Trophoblast cell (in vitro differentiated cells and primary cell): Measurements from ENCODE around the gene EFHC1.

ENCODE experiments used
- DNase-seq, 2 donors: peaks; one replicate each; pipeline ENCODE4 v3.0.0-alpha.2; 2016
- H2AFZ ChIP-seq: 2 replicates; pipeline ENCODE4 v1.6.1; 2013; ENCODE audit warnings: low read length, moderate library complexity, mild to moderate bottlenecking; ENCODE audit not compliant: insufficient read depth, poor library complexity
- H2AK5ac ChIP-seq: 2 replicates; pipeline ENCODE4 v1.6.1; 2013; ENCODE audit warnings: mild to moderate bottlenecking, low read length
- H2BK120ac ChIP-seq: 2 replicates; pipeline ENCODE4 v1.6.1; 2013; ENCODE audit warnings: low read length, mild to moderate bottlenecking, moderate library complexity; ENCODE audit not compliant: insufficient read depth, poor library complexity
- H2BK12ac ChIP-seq: 2 replicates; pipeline ENCODE4 v1.6.1; 2013; ENCODE audit warnings: mild to moderate bottlenecking, low read length, moderate library complexity
- H2BK5ac ChIP-seq: 2 replicates; pipeline ENCODE4 v1.6.1; 2013; ENCODE audit warnings: low read length, low read depth, moderate library complexity, mild to moderate bottlenecking; ENCODE audit not compliant: poor library complexity
- H3K14ac ChIP-seq: 2 replicates; pipeline ENCODE4 v1.6.1; 2013; ENCODE audit warnings: mild to moderate bottlenecking, low read length
- H3K18ac ChIP-seq: 2 replicates; pipeline ENCODE4 v1.6.1; 2013; ENCODE audit warnings: mild to moderate bottlenecking, low read length
- H3K23ac ChIP-seq: 2 replicates; pipeline ENCODE4 v1.6.1; 2013; ENCODE audit warnings: low read length
- H3K27ac ChIP-seq: 2 replicates; pipeline ENCODE4 v1.5.1; 2013; ENCODE audit warnings: low read depth, mild to moderate bottlenecking, inconsistent platforms, low read length, moderate library complexity
- H3K27me3 ChIP-seq: 2 replicates; pipeline ENCODE4 v1.6.1; 2013; ENCODE audit warnings: inconsistent platforms, mild to moderate bottlenecking, low read length, moderate library complexity; ENCODE audit not compliant: insufficient read depth
- H3K36me3 ChIP-seq, 2 experiments: 1 replicate in 1 of 2; 2 replicates in 1 of 2; pipeline ENCODE4 v1.6.1; 2013; ENCODE audit warnings: low read length in 2 of 2, mild to moderate bottlenecking in 2 of 2, moderate library complexity in 1 of 2; ENCODE audit not compliant: insufficient read depth in 2 of 2, control insufficient read depth in 1 of 2
- H3K4ac ChIP-seq: 2 replicates; pipeline ENCODE4 v1.6.1; 2013; ENCODE audit warnings: low read depth, mild to moderate bottlenecking, low read length, moderate library complexity
- H3K4me1 ChIP-seq, 2 experiments: 1 replicate in 1 of 2; 2 replicates in 1 of 2; pipeline ENCODE4 v1.6.1; 2013; ENCODE audit warnings: low read length in 2 of 2, mild to moderate bottlenecking in 2 of 2, moderate library complexity in 1 of 2; ENCODE audit not compliant: insufficient read depth in 2 of 2, control insufficient read depth in 1 of 2
- H3K4me2 ChIP-seq: 2 replicates; pipeline ENCODE4 v1.6.1; 2013; ENCODE audit warnings: inconsistent platforms, mild to moderate bottlenecking, low read length, moderate library complexity
- H3K4me3 ChIP-seq: 2 replicates; pipeline ENCODE4 v1.5.1; 2013; ENCODE audit warnings: mild to moderate bottlenecking, low read depth, low read length, inconsistent platforms
- H3K79me1 ChIP-seq: one replicate; pipeline ENCODE4 v1.6.1; 2013; ENCODE audit warnings: low read length
- H3K79me2 ChIP-seq: 2 replicates; pipeline ENCODE4 v1.6.1; 2013; ENCODE audit warnings: low read length, mild to moderate bottlenecking; ENCODE audit not compliant: control insufficient read depth, insufficient read depth, poor library complexity
- H3K9ac ChIP-seq: 2 replicates; pipeline ENCODE4 v1.6.1; 2013; ENCODE audit warnings: mild to moderate bottlenecking, low read length
- H3K9me3 ChIP-seq: 2 replicates; pipeline ENCODE4 v1.6.1; 2013; ENCODE audit warnings: low read depth, mild to moderate bottlenecking, control low read depth, inconsistent platforms, low read length; ENCODE audit not compliant: insufficient read depth
- H4K12ac ChIP-seq: 2 replicates; pipeline ENCODE4 v1.6.1; 2013; ENCODE audit warnings: low read depth, mild to moderate bottlenecking, low read length, moderate library complexity
- H4K8ac ChIP-seq: 2 replicates; pipeline ENCODE4 v1.6.1; 2013; ENCODE audit warnings: low read depth, mild to moderate bottlenecking, low read length, moderate library complexity
- H4K91ac ChIP-seq: one replicate; pipeline ENCODE4 v1.6.1; 2013; ENCODE audit warnings: low read depth, mild to moderate bottlenecking, low read length, moderate library complexity
- WGBS: extraction: QIAGEN DNeasy Blood & Tissue Kit; methylation state at CpG from one replicate; pipeline ENCODE4 v1.1.7; 2013; ENCODE audit warnings: missing lambda C conversion rate; ENCODE audit not compliant: insufficient read length, insufficient coverage; ENCODE audit errors: extremely low coverage; 5-methylcytosine and 5-hydroxymethylcytosine counted together

EFHC1 gene

DNA sequence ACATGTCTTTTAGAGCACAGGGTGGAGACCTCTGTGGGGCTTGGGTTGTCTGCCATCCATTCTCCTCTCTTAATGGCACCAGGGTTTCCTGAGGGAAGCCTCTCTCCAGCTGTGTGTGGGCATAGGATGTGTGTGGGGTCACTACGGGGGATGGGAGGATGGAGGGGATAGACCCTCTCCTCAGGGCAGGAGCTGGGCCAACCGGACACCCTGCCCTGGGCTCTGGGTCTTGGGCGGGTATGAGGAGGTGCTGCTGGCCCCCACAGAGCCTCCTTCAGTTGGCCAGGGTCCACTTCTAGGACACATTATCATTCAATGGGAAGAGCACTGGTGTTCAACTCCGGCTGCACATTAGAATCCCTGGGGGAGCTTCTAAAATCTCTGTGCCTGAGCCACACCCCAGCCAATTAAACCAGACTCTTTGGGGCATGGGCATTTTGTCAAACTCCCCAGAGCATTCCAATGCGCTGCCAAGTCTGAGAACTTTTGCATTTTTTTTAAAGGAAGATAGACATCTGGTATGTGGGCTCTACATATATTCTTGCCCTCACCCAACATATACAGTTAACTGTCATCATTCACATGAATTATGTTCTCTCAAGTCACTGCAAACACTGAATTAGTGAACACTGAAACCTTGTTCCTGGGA lies 118.2 kb downstream of the EFHC1 start:
- peak overlapping the region; percentile 59 for H4K12ac ChIP-seq
- no peak overlapping the region for H2BK12ac ChIP-seq
- H3K9me3 ChIP-seq: peaks cover 3% of the 10 kb centered on the region
- WGBS: no CpG with 5 or more reads among the region's 5 CpGs
- H3K23ac ChIP-seq: no peak overlapping the region
- H3K79me1 ChIP-seq: peaks cover 5% of the 10 kb centered on the region
- no peaks in the 10 kb centered on the region for H3K27me3 ChIP-seq
- H3K27ac ChIP-seq: no peak overlapping the region
- H4K8ac ChIP-seq: no peak overlapping the region
- no peak overlapping the region for H2BK5ac ChIP-seq
- H4K91ac ChIP-seq: peak overlapping the region; percentile 72
- H2AK5ac ChIP-seq: peak overlapping the region; percentile 29
- peaks cover 4 to 8% of the 10 kb centered on the region in 2 experiments for H3K36me3 ChIP-seq
- H2BK120ac ChIP-seq: no peak overlapping the region
- H3K4ac ChIP-seq: peak overlapping the region; percentile 15
- H3K4me1 ChIP-seq: peaks cover 8 to 16% of the 10 kb centered on the region in 2 experiments
- no peak overlapping the region for H3K4me2 ChIP-seq
- peak overlapping the region; percentile 35 for H2AFZ ChIP-seq
- H3K18ac ChIP-seq: peak overlapping the region; percentile 81
- peaks cover 2% of the 10 kb centered on the region for H3K79me2 ChIP-seq
- DNase-seq: no peak
- no peak overlapping the region for H3K4me3 ChIP-seq
- H3K14ac ChIP-seq: peak overlapping the region; percentile 8
- H3K9ac ChIP-seq: no peak overlapping the region

DNA sequence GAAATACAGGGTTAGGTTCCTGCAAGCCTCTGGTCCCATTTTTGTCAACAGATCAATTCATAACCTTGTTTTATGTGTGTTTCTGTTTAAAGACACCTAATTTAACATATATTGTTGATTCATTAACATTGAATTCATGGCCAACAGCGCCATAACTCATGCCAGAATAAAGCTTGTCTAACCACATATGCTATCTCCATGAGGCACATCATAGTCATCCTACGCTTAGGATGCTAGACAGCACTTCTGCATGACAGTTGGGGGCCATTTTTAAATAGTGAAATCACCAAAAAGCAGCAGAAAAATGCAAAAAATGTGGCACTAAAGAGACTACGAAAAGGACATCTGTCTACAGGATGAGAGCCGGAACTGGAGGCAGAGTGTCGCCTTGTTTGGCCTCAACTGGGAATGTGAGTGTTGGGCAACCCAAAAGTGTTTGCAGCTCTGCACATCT lies 118.8 kb downstream of the EFHC1 start:
- Histone ChIP-seq H3K4ac (no peak overlapping the region), H4K12ac (no peak overlapping the region), H2BK5ac (no peak overlapping the region), H2AK5ac (no peak overlapping the region), H3K18ac (no peak overlapping the region), H3K4me2 (no peak overlapping the region), H3K4me1 (peaks cover 12 to 20% of the 10 kb centered on the region in 2 experiments), H3K27ac (no peak overlapping the region), H3K79me1 (peaks cover 5% of the 10 kb centered on the region), H3K9ac (no peak overlapping the region), H4K91ac (no peak overlapping the region), H3K36me3 (peaks cover 4 to 7% of the 10 kb centered on the region in 2 experiments), H2BK120ac (no peak overlapping the region), H3K79me2 (peaks cover 2% of the 10 kb centered on the region), H2BK12ac (no peak overlapping the region), H3K27me3 (no peaks in the 10 kb centered on the region), H2AFZ (no peak overlapping the region), H3K23ac (no peak overlapping the region), H3K14ac (no peak overlapping the region), H3K9me3 (peaks cover 3% of the 10 kb centered on the region), H4K8ac (no peak overlapping the region), H3K4me3 (no peak overlapping the region)
- DNase-seq: peak; percentile 71 to 92
- no CpG with 5 or more reads among the region's 5 CpGs for WGBS

DNA sequence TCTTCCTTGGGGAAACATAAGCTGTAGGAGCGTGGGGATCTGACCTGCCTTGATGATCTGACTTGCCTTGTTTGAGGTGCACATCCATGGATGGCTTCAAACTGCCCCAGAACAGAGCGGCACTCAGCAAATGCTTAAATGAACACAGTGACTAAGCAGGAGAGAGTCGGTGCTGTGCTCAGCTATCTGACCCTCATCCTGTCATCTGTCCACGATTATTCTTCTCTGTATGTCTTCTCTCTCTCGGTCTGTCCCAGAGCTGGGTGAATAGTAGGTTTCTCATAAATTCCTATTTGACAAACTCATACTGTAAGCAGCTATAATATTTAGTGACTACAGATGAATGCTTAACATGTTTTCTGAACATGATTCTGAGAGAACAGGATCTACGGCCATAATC lies 119.5 kb downstream of the EFHC1 start:
- H2BK120ac ChIP-seq: no peak overlapping the region
- H3K23ac ChIP-seq: no peak overlapping the region
- no peak overlapping the region for H3K4me2 ChIP-seq
- peaks cover 3% of the 10 kb centered on the region for H3K9me3 ChIP-seq
- H3K79me2 ChIP-seq: peaks cover 2% of the 10 kb centered on the region
- no peak overlapping the region for H3K18ac ChIP-seq
- H2AFZ ChIP-seq: no peak overlapping the region
- H3K79me1 ChIP-seq: peaks cover 5% of the 10 kb centered on the region
- no peak overlapping the region for H3K4me3 ChIP-seq
- no peak overlapping the region for H4K8ac ChIP-seq
- DNase-seq: peak; percentile 79 to 87
- H4K91ac ChIP-seq: no peak overlapping the region
- H3K4me1 ChIP-seq: peaks cover 13 to 25% of the 10 kb centered on the region in 2 experiments
- no peaks in the 10 kb centered on the region for H3K27me3 ChIP-seq
- no peak overlapping the region for H2BK5ac ChIP-seq
- H3K4ac ChIP-seq: no peak overlapping the region
- WGBS: no CpG with 5 or more reads among the region's 6 CpGs
- no peak overlapping the region for H3K9ac ChIP-seq
- no peak overlapping the region for H3K14ac ChIP-seq
- no peak overlapping the region for H4K12ac ChIP-seq
- no peak overlapping the region for H3K27ac ChIP-seq
- peaks cover 3 to 6% of the 10 kb centered on the region in 2 experiments for H3K36me3 ChIP-seq
- no peak overlapping the region for H2BK12ac ChIP-seq
- H2AK5ac ChIP-seq: no peak overlapping the region

- H3K23ac ChIP-seq: no peak overlapping the region
- no peak overlapping the region for H4K8ac ChIP-seq
- no peak overlapping the region for H2AK5ac ChIP-seq
- peaks cover 4% of the 10 kb centered on the region for H3K79me2 ChIP-seq
- no peak overlapping the region for H3K14ac ChIP-seq
- no peak overlapping the region for H2BK5ac ChIP-seq
- H3K4me1 ChIP-seq: peaks cover 17 to 30% of the 10 kb centered on the region in 2 experiments
- H3K4me3 ChIP-seq: no peak overlapping the region
- no peak overlapping the region for H4K12ac ChIP-seq
- peaks cover 8% of the 10 kb centered on the region for H3K79me1 ChIP-seq
- peak; percentile 16 to 71 for DNase-seq
- H3K4ac ChIP-seq: peak overlapping the region; percentile 42
- H2BK12ac ChIP-seq: no peak overlapping the region
- no CpG with 5 or more reads among the region's 3 CpGs for WGBS
- H3K27me3 ChIP-seq: no peaks in the 10 kb centered on the region
- no peak overlapping the region for H2BK120ac ChIP-seq
- H3K4me2 ChIP-seq: no peak overlapping the region
- no peak overlapping the region for H3K27ac ChIP-seq
- no peak overlapping the region for H3K18ac ChIP-seq
- H3K9ac ChIP-seq: no peak overlapping the region
- peaks cover 3% of the 10 kb centered on the region for H3K9me3 ChIP-seq
- H2AFZ ChIP-seq: no peak overlapping the region
- no peak overlapping the region for H4K91ac ChIP-seq
- H3K36me3 ChIP-seq: no peaks in the 10 kb centered on the region
Measured at GRCh38 chr6:52540286-52540902, 120.3 kb downstream of the EFHC1 start.
